DND-41 (cell line): ENCODE results near the gene FEM1A.

ENCODE experiments used
- EZH2 ChIP-seq: IDR thresholded peaks from 3 replicates; pipeline ENCODE4 v1.6.1; 2012; ENCODE audit warnings: borderline replicate concordance, low read depth, mild to moderate bottlenecking, moderate library complexity, low read length, inconsistent platforms; ENCODE audit not compliant: severe bottlenecking
- TF ChIP-seq, protein P1 (sequence below): IDR thresholded peaks from 2 replicates; pipeline ENCODE4 v1.5.1; 2012; ENCODE audit warnings: borderline replicate concordance, low read length, moderate library complexity, mild to moderate bottlenecking; ENCODE audit not compliant: poor library complexity, severe bottlenecking; ENCODE audit errors: extremely low read depth

- TF ChIP-seq, protein P1, sequence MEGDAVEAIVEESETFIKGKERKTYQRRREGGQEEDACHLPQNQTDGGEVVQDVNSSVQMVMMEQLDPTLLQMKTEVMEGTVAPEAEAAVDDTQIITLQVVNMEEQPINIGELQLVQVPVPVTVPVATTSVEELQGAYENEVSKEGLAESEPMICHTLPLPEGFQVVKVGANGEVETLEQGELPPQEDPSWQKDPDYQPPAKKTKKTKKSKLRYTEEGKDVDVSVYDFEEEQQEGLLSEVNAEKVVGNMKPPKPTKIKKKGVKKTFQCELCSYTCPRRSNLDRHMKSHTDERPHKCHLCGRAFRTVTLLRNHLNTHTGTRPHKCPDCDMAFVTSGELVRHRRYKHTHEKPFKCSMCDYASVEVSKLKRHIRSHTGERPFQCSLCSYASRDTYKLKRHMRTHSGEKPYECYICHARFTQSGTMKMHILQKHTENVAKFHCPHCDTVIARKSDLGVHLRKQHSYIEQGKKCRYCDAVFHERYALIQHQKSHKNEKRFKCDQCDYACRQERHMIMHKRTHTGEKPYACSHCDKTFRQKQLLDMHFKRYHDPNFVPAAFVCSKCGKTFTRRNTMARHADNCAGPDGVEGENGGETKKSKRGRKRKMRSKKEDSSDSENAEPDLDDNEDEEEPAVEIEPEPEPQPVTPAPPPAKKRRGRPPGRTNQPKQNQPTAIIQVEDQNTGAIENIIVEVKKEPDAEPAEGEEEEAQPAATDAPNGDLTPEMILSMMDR, result no peak
- no peak for TF ChIP-seq EZH2
Measured at GRCh38 chr19:4800591-4801081, 9.1 kb downstream of the FEM1A start.
